ENCODE measurements around the gene RER1.

GRCh38 chr1:2431518-2431917, 39.9 kb downstream of the RER1 start:
- no peak for TF ChIP-seq CTCF (IDR thresholded peaks at IDR 0.05 in 2 of 3, conservative IDR thresholded peaks at IDR 0.05 in 1 of 3; ENCODE audit: borderline replicate concordance in 1 of 3, insufficient read depth in 1 of 3, low read depth in 2 of 3, low read length in 2 of 3)
- TF ChIP-seq TCF7L2 (IDR thresholded peaks at IDR 0.05; ENCODE audit: borderline replicate concordance, extremely low read depth, insufficient read depth, insufficient read length) = no peak
- no peak for TF ChIP-seq JUND (IDR thresholded peaks at IDR 0.05)
- TF ChIP-seq EZH2phosphoT487 (IDR thresholded peaks at IDR 0.05; ENCODE audit: borderline replicate concordance) = no peak
